Hypothalamus (tissue), 51 donors: ENCODE data around the gene NR4A3.
"Not testable (repeated sequence)": the region's sequence is repeated elsewhere in the genome, so short reads cannot be mapped to it uniquely, and the experiment has no call there.

Experiments used
- DNase-seq, 51 donors: peaks; one replicate each; lab custom pipeline; 2025; lab: John Stamatoyannopoulos, UW

The NR4A3 gene

DNA sequence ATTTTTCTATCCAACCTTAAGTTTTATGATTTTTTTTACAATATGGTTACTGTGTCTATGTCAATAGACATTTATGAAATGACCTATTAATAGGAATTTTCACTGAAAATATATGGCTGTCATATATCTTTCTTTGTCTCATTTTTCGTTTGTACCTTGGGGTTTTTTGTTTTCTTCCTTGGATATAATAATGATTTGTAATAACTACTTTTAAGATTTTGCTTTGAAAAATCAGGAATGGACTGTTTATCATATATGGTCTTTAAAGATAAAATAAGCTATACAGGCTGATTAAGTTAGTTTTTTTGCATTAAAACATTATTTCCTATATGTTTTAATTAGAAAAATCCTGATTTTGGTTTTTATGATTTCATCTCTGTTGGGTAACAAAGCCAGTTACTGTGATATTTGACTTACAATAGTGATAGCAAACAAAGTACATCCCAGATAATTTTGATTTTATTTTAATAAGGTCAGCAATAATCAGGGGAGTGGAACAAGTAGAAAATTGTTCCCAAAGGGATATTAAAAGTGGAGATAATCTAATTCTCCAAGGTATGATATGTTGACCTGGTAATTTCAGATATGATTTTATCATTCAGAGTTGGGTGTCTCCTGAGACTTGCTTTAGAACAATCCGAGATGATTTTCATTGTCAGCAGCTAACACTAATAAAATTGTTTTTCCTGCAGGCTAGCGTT, 10.3 kb downstream of the NR4A3 start:
- no peak for DNase-seq

DNA sequence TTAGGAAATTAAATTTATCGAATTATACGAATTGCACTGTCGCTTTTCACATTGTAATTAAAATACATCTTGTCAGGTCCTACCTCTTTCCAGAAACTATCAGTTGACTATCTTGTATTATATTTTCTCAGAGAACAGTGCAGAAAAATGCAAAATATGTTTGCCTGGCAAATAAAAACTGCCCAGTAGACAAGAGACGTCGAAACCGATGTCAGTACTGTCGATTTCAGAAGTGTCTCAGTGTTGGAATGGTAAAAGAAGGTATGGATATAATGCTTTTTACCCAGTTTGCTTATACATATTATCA, 10.8 kb downstream of the NR4A3 start:
- no peak for DNase-seq

DNA sequence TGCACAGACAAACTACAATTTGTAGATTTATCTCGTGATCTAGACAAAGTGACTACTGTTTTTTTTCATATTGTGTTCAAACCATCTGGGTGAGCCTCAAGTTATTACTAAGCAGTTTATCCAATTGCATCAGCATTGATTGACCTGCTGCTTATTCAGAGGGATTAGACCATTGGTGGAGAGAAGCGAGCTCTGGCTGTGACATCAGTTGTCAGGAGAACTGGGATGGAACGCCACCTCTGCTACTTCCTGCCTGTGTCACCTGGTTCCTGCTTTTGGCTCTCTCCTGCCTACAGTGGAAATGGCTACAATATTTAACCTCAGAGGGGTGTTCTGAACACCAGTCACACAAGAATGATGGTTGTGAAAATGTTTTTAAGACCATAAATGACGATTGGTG, 12.1 kb downstream of the NR4A3 start:
- DNase-seq = no peak

DNA sequence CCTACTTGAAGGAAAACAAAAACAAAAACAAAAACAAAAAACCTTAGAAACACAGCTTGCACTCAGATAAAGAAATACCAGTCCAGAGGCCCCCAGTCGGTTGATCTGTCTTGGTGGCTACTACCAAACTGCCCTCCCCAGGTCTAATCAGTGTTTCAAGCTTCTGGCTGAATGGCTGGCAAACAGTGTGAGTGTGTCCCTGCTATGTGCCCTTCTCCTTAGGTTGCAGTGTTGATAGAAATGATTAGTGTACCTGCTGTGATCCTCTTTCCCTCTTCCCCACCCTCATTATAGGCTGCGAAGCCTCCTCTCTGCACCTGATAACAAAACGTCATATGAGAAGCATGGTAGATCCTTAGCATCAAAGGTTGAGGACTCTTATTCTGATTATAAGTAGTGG, 12.8 kb downstream of the NR4A3 start:
- DNase-seq = no peak

DNA sequence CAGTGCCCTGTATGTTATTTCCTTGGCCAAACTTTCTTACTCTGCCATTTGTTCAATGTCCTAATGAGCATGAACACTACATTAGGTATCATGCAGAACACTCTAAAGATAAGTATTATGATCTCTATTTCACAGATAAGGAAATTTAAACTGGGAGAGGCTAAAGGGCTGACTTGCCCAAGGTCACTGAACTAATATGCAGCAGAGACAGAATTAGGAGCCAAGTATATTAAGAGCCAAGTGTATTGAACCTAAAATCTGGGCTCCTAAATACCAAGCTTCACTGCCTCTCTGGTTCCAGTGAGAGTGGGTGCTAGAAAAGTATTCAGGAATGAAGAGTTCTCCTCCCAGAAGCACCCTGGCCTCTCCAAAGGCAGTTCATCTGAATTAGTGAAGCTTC, 13.5 kb downstream of the NR4A3 start:
- DNase-seq = no peak

DNA sequence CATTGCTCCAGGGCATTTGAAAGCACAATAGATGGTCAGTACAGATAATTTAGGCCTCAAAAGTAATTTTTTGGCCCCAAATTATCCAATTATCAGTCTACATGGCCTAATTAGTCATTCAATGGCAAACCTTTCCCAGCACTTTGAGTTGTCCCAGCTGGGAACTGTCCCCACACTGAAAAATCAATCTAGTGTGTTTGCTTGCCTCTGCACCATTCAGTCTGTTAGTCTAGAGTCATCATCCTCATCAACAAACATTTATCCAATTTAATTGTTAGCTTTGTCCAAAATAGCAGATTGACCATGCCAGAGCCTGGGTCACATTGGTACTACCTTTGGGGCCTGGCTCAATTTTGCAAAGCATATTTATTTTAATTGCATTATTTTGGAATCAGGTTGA, 13.9 kb downstream of the NR4A3 start:
- no peak for DNase-seq

DNA sequence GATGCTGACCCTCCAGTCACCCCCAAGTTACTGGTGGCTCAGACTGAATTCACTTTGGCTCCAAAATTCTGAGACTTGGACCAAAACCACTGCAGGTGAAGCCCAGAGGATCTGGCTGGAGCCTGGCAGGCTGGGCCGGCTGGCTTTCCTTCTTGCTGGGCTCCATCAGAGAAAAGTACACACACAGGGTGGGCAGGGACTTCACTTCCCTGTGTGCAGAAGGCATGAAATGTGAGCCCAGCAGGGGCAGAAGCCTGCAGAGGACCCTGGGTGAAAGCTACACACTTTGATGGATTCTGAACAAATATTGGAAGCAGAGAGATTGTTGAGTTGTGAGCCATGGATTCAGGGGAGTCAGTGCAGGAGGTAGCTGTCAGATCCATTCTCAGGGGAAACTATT, 18.4 kb downstream of the NR4A3 start:
- no peak for DNase-seq

DNA sequence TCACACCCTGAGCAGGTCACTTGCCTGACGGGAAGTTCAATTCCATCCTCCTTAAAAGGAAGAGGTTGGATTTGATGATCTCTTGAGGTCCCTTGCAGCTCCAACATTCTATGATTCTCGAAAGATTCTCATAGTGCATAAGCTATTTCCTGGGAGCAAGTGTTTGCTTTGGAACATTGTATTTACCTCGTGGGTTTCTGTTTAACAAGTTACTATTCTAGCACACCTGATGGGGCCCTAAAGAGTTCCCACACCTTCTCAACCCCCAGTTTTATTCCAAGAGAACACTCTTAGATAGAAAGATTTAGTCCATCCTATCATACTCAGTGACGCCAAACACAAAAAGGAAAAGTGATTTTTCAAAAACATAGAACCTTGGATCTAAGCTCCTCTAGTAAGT, 23.4 kb downstream of the NR4A3 start:
- no peak for DNase-seq

DNA sequence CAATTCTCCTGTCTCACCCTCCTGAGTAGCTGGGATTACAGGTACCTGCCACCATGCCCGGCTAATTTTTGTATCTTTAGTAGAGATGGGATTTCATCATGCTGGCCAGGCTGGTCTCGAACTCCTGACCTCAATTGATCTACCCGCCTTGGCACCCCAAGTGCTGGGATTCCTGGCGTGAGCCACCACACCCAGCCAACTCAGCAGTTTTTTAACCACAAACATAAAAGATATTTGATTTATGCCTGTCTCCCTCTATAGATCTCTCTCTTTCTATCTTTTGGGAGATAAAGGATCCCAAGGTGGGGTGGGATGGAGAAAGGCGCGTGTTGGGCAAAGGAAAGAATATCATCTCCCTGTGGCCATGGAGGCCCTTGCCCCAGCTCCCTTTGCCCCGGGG, 26.8 kb downstream of the NR4A3 start:
- DNase-seq = no peak

DNA sequence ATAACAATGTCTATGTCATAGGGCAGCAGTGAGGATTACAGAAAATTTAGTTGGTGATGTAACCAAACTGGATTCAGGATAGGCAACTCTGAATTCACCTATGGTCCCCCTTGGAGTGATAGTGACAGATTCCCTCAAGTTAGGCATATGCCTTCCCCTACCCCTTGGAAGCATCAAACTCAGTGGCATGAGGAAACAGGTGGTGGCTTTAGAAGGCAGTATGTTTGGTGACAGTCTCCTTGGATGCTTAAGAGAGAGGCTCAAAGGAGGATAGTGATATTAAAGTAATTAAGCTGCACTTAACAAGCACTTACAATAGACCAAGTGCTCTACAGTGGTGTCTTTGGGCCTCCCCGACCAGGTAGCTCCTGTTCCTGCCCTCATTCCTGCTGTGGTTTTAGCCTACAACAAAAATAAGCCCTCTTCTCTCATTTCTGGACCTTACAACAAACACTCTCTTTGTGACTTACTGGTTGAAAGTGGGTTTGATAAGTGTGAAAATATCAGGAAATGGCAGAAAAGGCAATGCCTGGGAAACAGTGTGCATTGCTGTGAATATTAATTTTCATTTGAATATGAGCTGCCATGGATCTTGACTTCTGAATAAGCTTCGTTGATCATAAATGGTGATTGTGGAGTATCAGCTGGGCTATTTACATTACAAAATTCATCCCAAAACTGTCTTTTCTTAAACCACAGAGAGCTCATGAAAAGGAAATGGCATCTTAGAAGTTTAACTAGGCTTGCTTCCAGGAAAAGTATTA, 29.2 kb downstream of the NR4A3 start:
- no peak for DNase-seq

DNA sequence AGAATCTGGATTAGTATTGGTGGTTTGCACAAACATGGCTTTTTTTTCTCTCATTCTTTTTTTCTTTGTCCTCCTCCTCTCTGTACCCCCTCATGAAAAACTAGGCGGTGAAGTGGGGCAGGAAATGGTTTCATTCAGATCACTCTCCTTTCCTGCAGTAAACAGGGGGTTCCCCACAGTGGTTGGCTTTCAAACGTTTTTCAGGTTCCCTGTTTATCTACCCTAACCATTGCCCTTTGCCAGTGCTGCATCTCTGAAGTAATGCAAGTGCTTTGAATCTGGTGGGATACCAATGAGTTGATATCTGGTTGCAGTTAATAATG, 29.8 kb downstream of the NR4A3 start:
- DNase-seq = no peak

DNA sequence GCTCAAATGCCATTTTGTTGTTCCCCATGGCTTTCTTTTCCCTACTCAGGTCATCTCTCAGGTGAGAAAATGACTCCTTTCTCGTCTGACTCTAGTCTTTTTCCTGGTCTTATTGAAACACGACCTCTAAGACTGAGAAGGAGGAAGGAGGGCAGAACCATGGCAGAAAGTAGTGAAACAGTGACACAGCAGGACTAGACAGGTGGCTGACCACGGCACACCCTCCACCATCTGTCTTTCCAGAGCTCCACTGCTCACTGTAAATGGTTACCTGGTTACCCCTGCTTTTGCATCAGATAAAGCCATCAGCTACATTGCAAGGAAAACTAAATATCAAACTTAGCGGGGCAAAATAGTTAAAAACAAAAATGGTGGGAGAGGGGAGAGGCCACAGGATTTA, 30.9 kb downstream of the NR4A3 start:
- DNase-seq = no peak

DNA sequence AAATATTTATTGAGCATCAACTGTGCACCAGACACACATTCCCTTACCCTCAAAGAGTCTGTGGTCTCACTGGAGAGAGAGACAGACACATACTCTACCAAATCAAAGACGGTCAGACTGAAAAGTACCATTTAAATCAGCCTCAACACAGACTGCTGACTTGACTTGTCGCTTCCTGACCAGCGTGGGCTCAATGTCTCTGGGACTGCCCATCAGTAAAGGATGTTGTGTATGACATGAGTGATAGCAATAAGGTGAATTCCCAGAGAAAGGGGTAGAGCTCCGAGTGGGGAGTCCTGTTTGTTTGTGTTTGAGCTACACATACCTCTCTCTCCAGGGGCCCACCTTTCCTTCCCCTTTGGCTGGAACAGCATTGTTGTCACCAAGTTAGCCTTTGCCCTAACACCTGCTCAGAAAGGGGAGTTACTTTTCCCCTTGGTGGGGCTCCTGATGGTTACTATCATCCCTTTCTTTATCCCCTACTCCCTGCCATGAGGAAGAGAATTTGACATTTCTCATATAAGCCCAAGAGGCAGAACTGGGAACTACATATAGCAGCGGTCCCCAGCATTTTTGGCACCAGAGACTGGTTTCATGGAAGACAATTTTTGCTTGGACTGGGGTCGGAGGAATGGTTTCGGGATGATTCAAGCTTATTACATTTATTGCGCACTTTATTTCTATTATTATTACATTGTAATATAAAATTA, 33.9 kb downstream of the NR4A3 start:
- DNase-seq = no peak

DNA sequence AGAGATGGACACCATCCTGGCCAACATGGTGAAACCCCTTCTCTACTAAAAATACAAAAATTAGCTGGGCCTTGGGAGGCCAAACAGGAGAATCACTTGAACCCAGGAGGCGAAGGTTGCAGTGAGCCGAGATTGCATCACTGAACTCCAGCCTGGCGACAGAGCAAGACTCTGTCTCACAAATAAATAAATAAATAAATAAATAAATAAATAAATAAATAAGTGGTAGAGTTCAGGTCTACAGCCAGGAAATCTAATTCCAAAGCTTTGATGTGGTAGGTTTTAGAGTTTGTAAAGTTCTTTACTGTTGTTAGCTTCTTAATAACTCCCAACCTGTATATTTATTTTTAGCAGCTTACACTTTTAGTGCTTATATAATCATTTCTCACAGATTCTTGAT, 35.9 kb downstream of the NR4A3 start:
- not testable (repeated sequence) for DNase-seq

DNA sequence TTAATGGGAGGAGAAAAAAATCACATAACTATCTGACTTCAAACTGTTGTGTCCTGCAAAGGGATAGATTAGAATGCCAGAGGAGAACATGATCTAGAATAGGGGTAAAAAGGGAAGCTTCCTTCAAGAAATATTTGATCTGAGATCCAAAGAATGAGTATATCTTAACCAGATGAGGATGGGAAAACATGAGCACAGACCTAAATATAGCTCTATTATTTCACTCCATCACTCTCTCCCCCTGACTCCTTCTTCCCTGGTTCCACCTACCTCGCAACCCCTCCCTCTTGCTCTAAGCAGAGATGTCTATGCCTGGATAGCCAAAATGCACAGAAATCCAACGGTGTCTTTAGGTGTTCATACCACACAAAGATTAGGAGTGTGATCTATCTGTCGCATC, 36.4 kb downstream of the NR4A3 start:
- DNase-seq = no peak

DNA sequence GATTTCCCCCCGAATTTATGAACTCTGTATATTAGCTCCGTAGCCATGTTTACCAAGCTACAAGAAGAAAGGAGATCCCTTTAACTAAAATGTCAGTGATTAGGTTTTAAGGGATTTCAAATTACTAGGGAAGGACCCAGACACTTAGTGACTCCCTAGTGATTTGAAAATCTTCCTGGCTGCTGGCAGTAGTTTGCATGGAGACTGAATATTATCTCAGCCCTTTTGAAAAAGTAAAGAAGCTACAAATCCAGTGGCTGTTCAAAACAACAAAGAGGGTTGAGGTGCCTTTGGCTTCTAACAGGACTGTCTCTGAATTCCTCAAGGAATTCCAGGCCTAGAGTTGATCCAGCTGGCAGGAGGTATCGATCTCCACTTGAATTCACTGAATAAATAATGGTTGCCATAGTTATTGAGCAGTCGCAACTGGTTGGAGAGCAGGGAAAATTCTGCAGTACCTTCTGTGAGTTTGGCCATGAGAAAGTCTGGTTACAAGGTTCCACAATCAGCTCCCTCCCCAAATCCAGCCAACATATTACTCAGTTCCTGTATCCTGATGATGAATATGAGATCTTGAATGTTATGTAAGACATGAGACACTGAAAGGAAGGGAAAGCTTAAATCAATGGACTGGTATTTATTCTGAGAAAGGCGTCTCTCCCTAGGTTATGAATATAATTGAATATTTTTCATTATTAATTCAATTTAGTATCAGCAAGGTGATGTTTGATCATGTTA, 37.7 kb downstream of the NR4A3 start:
- peak in 1 of 51 donors; percentile 4 for DNase-seq

DNA sequence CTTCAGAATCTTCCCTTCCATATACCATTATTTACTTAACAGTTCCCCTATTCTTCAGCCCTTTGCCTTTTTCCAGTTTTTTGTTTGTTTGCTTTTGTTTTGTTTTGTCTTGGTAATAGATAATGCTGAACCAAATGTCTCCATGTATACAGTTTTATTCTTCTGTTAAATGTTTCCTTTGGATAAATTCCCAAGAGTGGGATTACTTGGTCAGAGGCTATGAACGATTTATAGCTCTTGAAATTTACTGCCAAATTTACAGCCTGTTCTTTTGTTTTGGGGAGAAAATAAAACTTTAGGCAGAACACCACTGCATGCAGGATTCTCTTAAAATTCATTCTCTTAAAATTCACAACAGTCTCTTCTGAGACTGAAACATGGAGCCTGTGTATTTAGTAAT, 38.6 kb downstream of the NR4A3 start:
- DNase-seq = no peak

DNA sequence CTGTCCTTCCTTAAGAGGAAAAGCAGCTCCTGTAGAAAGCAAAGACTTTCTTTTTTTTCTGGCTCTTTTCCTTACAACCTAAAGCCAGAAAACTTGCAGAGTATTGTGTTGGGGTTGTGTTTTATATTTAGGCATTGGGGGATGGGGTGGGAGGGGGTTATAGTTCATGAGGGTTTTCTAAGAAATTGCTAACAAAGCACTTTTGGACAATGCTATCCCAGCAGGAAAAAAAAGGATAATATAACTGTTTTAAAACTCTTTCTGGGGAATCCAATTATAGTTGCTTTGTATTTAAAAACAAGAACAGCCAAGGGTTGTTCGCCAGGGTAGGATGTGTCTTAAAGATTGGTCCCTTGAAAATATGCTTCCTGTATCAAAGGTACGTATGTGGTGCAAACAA, 42.3 kb downstream of the NR4A3 start:
- DNase-seq = no peak

DNA sequence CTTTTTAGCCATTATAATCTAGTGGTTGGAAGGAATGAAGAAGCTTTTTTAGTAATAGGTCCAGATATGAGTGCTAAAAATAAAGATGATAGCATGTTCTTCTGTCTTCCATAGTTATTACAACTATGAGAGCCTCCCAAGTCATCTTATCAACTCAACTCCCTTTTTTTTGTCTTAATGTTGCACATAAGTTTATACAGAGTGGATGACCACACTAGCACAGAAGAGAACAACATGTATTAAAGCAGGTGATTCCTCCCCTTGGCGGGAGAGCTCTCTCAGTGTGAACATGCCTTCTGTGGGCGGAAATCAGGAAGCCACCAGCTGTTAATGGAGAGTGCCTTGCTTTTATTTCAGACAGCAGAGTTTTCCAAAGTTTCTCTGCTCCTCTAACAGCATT, 44.7 kb downstream of the NR4A3 start:
- peak in 1 of 51 donors; percentile 6 for DNase-seq

DNA sequence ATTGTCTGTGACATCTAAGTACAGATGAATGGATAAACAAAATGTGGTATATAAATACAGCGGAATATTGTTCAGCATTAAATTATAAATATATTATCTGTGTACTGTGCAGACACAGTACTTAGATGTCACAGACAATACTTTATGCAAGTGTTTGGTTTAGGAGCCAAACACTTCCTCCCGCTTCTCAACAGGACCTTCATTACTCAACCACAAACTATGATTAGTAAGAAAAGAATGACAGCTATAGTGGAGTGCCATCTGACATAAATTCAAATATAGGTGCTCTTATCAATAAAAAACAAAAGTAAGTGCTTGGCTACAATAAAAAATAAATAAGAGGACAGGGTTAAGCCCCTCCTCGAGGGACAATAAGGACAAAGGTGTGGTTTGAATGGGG, 45.9 kb downstream of the NR4A3 start:
- DNase-seq = no peak

DNA sequence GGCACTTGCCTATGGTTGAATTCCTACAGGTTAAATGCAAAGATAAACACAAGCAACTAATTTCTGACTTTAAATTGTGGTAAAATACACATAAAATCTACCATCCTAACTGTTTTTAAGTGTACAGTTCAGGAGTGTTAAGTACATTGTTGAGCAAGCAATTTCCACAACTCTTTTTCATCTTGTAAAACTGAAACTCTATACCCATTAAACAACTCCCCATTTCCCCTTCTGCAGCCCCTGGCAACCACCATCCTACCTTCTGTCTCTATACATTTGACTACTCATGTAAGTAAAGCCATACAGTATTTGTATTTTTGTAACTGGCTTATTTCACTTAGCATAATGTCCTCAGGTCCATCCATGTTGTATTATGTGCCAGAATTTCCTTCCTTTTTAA, 46.3 kb downstream of the NR4A3 start:
- DNase-seq = no peak

DNA sequence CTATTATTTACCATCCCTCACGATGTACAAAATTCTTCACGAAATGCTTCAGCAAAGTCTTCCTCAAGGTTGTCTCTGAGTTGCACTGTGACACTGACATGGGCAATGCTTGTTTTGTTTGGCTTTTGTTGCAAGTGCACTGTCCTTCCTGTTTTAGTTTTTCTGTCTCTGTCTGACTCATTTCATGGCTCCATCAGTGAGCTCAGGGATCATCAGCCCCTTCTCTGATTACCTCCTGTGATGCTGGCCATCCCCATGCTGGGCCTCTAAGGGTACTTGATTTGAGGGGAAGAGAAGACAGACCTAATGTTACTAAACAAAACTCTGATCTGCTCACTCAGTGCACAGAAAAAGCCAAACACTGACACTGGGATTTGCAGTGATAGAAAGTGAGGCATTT, 47.2 kb downstream of the NR4A3 start:
- no peak for DNase-seq
